HepG2 (cell line): ENCODE results near the gene MPST. TPM values are rescaled to one million over a fixed set of nuclear protein-coding genes. Genes with fewer than 3 reads are reported as not detected.
A peak's percentile ranks its signal among the peaks of the same experiment; 100 is the strongest.

ENCODE experiments used
- ASH2L ChIP-seq: fragments of 300-600, 200-600 bp; sonication (generic); IDR thresholded peaks from 2 replicates; pipeline ENCODE4 v1.7.0; 2017; ENCODE audit warnings: low read depth, mild to moderate bottlenecking, moderate library complexity, mixed read lengths, low read length; ENCODE audit not compliant: insufficient read length
- ATF7 ChIP-seq, 2 experiments: fragments of 450-650 bp in 1 of 2; sonication (generic) in 1 of 2; formaldehyde crosslinking in 1 of 2; IDR thresholded peaks; 2 replicates each; pipeline versions ENCODE4 v1.4.0 to v1.6.1; 2016 to 2020; ENCODE audit warnings: antibody characterized with exemption in 1 of 2, mild to moderate bottlenecking in 1 of 2, missing genetic modification reagents in 1 of 2
- CREM ChIP-seq, 2 experiments: sonication (generic) in 1 of 2; formaldehyde crosslinking in 1 of 2; IDR thresholded peaks; 2 replicates each; pipeline versions ENCODE4 v1.4.0 to v1.6.1; 2016 to 2020; ENCODE audit warnings: antibody characterized with exemption in 1 of 2, mild to moderate bottlenecking in 1 of 2, missing genetic modification reagents in 1 of 2
- GATAD1 ChIP-seq: IDR thresholded peaks from 2 replicates; pipeline ENCODE4 v1.6.1; 2016; ENCODE audit warnings: missing genetic modification reagents, missing compliant biosample characterization
- MBNL3 ChIP-seq: fragments of 250-450 bp; sonication (Bioruptor Pico); conservative IDR thresholded peaks from 2 replicates; pipeline ENCODE4 v1.8.0; 2022; ENCODE audit warnings: mild to moderate bottlenecking, inconsistent platforms
- NFRKB ChIP-seq: fragments of 450-650 bp; IDR thresholded peaks from 2 replicates; pipeline ENCODE4 v1.6.1; 2017
- PCBP2 ChIP-seq: fragments of 200-400 bp; formaldehyde crosslinking; optimal IDR thresholded peaks from 2 replicates; pipeline ENCODE3; 2018; ENCODE audit warnings: low read length, low read depth; ENCODE audit not compliant: poor library complexity, severe bottlenecking
- SAP130 ChIP-seq: IDR thresholded peaks from 2 replicates; pipeline ENCODE4 v1.6.1; 2016; ENCODE audit warnings: low read depth
- SP1 ChIP-seq, 2 experiments: fragments of 450-650 bp in 1 of 2; sonication (generic) in 1 of 2; formaldehyde crosslinking in 1 of 2; IDR thresholded peaks; 2 replicates each; pipeline versions ENCODE4 v1.4.0 to v1.6.1; 2016 to 2020; ENCODE audit warnings: missing genetic modification reagents in 1 of 2
- STAT5B ChIP-seq: sonication (generic); formaldehyde crosslinking; IDR thresholded peaks from 2 replicates; pipeline ENCODE4 v1.4.0; 2020; ENCODE audit warnings: missing genetic modification reagents
- XRCC5 ChIP-seq: fragments of 200-400 bp; formaldehyde crosslinking; optimal IDR thresholded peaks from 2 replicates; pipeline ENCODE3; 2017; ENCODE audit warnings: mild to moderate bottlenecking, low read length
- ZBTB21 ChIP-seq: sonication (generic); formaldehyde crosslinking; IDR thresholded peaks from 2 replicates; pipeline ENCODE4 v1.4.0; 2020; ENCODE audit warnings: missing genetic modification reagents
- ZNF10 ChIP-seq: sonication (generic); formaldehyde crosslinking; IDR thresholded peaks from 2 replicates; pipeline ENCODE4 v1.4.0; 2020; ENCODE audit warnings: mild to moderate bottlenecking, low read depth, missing genetic modification reagents, borderline replicate concordance
- ZNF235 ChIP-seq: sonication (generic); formaldehyde crosslinking; IDR thresholded peaks from 2 replicates; pipeline ENCODE4 v1.8.1; 2023; ENCODE audit warnings: mild to moderate bottlenecking, missing genetic modification reagents, borderline replicate concordance
- ZNF574 ChIP-seq: sonication (generic); formaldehyde crosslinking; IDR thresholded peaks from 2 replicates; pipeline ENCODE4 v1.4.0; 2020; ENCODE audit warnings: missing genetic modification reagents
- ZNF577 ChIP-seq: sonication (generic); formaldehyde crosslinking; IDR thresholded peaks from 2 replicates; pipeline ENCODE4 v1.4.0; 2020; ENCODE audit warnings: mild to moderate bottlenecking, low read depth, missing genetic modification reagents, borderline replicate concordance
- polyA plus RNA-seq, 8 experiments: library from polyadenylated mRNA; depleted of rRNA in 3 of 8; stranded (reverse) in 7 of 8; unstranded in 1 of 8; fragments of >200 nt; fragmentation: Illumina TruSeq in 4 of 8; extraction: Trizol in 4 of 8; gene quantifications; 2 replicates each; pipeline versions ENCODE4 v1.2.1 to v1.2.3, GENCODE V29; 2011 to 2016; ENCODE audit warnings: low read depth in 4 of 8, missing spikeins in 1 of 8, mixed read lengths in 1 of 8; ENCODE audit not compliant: insufficient read depth in 1 of 8
- total RNA-seq, 5 experiments: library from RNA; depleted of rRNA; stranded (reverse); fragments of >200 nt; fragmentation: Illumina TruSeq; extraction: Trizol; gene quantifications; 2 replicates each; pipeline ENCODE4 v1.2.3, GENCODE V29; 2016; ENCODE audit warnings: low read depth in 1 of 5
- TF ChIP-seq, protein P1 (sequence below): sonication (generic); formaldehyde crosslinking; IDR thresholded peaks from 2 replicates; pipeline ENCODE4 v1.4.0; 2020; ENCODE audit warnings: mild to moderate bottlenecking, missing genetic modification reagents
- TF ChIP-seq, protein P2 (sequence below): sonication (generic); formaldehyde crosslinking; IDR thresholded peaks from 2 replicates; pipeline ENCODE4 v1.5.0; 2020; ENCODE audit warnings: mild to moderate bottlenecking, missing genetic modification reagents, borderline replicate concordance

The MPST gene
- total and polyA plus RNA-seq, 2 of the 13 experiments (the other 11 are each of a cell fraction or from before 2014, with no cell fraction given) = 133 to 141 TPM

- TF ChIP-seq, protein P1, sequence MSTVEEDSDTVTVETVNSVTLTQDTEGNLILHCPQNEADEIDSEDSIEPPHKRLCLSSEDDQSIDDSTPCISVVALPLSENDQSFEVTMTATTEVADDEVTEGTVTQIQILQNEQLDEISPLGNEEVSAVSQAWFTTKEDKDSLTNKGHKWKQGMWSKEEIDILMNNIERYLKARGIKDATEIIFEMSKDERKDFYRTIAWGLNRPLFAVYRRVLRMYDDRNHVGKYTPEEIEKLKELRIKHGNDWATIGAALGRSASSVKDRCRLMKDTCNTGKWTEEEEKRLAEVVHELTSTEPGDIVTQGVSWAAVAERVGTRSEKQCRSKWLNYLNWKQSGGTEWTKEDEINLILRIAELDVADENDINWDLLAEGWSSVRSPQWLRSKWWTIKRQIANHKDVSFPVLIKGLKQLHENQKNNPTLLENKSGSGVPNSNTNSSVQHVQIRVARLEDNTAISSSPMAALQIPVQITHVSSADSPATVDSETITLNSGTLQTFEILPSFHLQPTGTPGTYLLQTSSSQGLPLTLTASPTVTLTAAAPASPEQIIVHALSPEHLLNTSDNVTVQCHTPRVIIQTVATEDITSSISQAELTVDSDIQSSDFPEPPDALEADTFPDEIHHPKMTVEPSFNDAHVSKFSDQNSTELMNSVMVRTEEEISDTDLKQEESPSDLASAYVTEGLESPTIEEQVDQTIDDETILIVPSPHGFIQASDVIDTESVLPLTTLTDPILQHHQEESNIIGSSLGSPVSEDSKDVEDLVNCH (CRISPR knock-in tag) = no peak
- no peak for TF ChIP-seq ZNF577 (CRISPR knock-in tag)
- 0 out of 2 replicates have a peak, but pooled peaks have one; percentile 29 for TF ChIP-seq GATAD1
- no peak for TF ChIP-seq ZNF10
- peak; percentile 79 for TF ChIP-seq ZNF574
- TF ChIP-seq XRCC5 = peak; percentile 64
- no peak for TF ChIP-seq ZNF235 (CRISPR knock-in tag)
- TF ChIP-seq MBNL3 (CRISPR knock-in tag) = no peak
- TF ChIP-seq ATF7 (IDR thresholded peaks at IDR 0.05) = no peak
- TF ChIP-seq ATF7 (CRISPR knock-in tag; IDR thresholded peaks at IDR 0.05) = no peak
- TF ChIP-seq SP1 (IDR thresholded peaks at IDR 0.05) = no peak
- no peak for TF ChIP-seq SP1 (CRISPR knock-in tag; IDR thresholded peaks at IDR 0.05)
- TF ChIP-seq ASH2L = peak; percentile 12
- no peak for TF ChIP-seq STAT5B (CRISPR knock-in tag)
- TF ChIP-seq PCBP2 = no peak
- TF ChIP-seq, protein P2, sequence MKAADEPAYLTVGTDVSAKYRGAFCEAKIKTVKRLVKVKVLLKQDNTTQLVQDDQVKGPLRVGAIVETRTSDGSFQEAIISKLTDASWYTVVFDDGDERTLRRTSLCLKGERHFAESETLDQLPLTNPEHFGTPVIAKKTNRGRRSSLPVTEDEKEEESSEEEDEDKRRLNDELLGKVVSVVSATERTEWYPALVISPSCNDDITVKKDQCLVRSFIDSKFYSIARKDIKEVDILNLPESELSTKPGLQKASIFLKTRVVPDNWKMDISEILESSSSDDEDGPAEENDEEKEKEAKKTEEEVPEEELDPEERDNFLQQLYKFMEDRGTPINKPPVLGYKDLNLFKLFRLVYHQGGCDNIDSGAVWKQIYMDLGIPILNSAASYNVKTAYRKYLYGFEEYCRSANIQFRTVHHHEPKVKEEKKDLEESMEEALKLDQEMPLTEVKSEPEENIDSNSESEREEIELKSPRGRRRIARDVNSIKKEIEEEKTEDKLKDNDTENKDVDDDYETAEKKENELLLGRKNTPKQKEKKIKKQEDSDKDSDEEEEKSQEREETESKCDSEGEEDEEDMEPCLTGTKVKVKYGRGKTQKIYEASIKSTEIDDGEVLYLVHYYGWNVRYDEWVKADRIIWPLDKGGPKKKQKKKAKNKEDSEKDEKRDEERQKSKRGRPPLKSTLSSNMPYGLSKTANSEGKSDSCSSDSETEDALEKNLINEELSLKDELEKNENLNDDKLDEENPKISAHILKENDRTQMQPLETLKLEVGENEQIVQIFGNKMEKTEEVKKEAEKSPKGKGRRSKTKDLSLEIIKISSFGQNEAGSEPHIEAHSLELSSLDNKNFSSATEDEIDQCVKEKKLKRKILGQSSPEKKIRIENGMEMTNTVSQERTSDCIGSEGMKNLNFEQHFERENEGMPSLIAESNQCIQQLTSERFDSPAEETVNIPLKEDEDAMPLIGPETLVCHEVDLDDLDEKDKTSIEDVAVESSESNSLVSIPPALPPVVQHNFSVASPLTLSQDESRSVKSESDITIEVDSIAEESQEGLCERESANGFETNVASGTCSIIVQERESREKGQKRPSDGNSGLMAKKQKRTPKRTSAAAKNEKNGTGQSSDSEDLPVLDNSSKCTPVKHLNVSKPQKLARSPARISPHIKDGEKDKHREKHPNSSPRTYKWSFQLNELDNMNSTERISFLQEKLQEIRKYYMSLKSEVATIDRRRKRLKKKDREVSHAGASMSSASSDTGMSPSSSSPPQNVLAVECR (CRISPR knock-in tag) = peak; percentile 33; the same call in 1 of the 2 replicates
- no peak for TF ChIP-seq CREM (IDR thresholded peaks at IDR 0.05)
- TF ChIP-seq CREM (CRISPR knock-in tag; IDR thresholded peaks at IDR 0.05) = no peak
- TF ChIP-seq NFRKB = no peak
- no peak for TF ChIP-seq ZBTB21 (CRISPR knock-in tag)
- TF ChIP-seq SAP130 (CRISPR knock-in tag) = 0 out of 2 replicates have a peak, but pooled peaks have one; percentile 24
Observed at GRCh38 chr22:36977401-36977861, 42.1 kb upstream of the MPST start (continued).
